KOPT-K1 (cell line): ENCODE measurements around the gene HAGH.

Experiments
- H3K27ac ChIP-seq: fragments of 200-600 bp; sonication (generic); 2 replicates; pipeline ENCODE4 v1.5.1; 2016; ENCODE audit warnings: antibody characterized with exemption, mild to moderate bottlenecking, low read depth, low read length; ENCODE audit not compliant: poor library complexity, severe bottlenecking
- H3K36me3 ChIP-seq: fragments of 200-600 bp; sonication (generic); 2 replicates; pipeline ENCODE4 v1.5.1; 2017; ENCODE audit warnings: antibody characterized with exemption, mild to moderate bottlenecking, low read length, moderate library complexity; ENCODE audit not compliant: insufficient read depth
- H3K9me3 ChIP-seq: fragments of 200-600 bp; sonication (generic); 2 replicates; pipeline ENCODE4 v1.5.1; 2017; ENCODE audit warnings: antibody characterized with exemption, low read length, mild to moderate bottlenecking; ENCODE audit not compliant: insufficient read depth, poor library complexity, severe bottlenecking

Gene HAGH

DNA sequence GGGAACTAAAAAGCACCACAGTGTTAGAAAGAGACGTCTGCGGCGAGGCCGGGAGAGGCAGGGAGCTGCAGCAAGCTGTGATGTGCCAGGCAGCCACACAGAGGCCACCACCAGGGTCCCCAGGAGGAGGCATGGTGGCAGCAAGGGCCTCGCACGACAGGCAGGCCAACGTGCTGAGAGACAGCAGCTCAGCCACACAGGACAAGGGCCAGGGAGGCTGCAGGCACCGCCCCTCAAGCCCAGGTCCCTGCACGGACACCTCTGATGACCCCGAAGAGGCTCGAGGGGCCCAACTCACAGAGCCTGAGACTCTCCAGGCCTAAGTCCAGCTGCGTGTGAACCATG lies 5.7 kb downstream of the HAGH start:
- Histone ChIP-seq H3K27ac (no peak overlapping the region), H3K36me3 (peaks cover 24% of the 10 kb centered on the region), H3K9me3 (no peaks in the 10 kb centered on the region)

DNA sequence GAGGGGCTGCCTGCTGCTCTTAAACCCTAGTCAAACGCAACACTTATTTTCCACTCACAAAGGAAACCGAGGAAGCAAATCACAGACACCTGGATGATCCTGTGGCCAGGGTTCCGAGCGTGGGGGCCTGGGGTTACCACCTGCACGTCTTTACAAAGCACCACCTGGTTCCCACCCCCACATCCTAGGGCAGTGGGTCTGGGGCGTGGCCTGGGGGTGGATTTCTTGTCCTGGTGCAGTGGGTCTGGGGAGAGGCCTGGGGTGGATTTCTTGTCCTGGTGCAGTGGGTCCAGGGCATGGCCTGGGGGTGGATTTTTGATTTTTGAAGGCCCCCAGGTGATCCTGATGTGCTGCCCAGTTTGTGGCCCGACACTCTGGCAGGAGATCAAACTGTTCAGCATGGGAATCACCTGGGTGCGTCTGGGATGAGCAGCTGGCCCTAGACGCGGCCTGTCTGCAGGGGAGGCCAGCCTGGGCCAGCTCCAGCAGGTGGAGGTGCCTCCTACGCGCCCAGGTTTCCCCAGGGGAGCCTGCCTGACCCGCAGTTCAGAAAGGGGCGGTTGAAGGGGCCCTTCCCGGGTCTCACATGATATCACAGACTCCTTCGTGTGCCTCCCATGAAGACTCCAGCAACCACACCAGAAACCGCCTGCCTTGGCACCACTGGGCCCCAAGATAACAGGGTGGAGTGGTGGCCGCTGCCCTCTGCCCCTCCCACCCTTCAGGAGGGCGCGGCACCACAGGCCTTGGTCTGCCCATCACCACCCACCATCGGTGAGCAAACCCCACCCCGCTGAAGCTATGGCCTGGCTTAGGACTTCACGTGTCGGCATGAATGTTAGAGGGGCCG lies 6.3 kb downstream of the HAGH start:
- H3K27ac ChIP-seq: no peak overlapping the region
- peaks cover 24% of the 10 kb centered on the region for H3K36me3 ChIP-seq
- H3K9me3 ChIP-seq: no peaks in the 10 kb centered on the region

DNA sequence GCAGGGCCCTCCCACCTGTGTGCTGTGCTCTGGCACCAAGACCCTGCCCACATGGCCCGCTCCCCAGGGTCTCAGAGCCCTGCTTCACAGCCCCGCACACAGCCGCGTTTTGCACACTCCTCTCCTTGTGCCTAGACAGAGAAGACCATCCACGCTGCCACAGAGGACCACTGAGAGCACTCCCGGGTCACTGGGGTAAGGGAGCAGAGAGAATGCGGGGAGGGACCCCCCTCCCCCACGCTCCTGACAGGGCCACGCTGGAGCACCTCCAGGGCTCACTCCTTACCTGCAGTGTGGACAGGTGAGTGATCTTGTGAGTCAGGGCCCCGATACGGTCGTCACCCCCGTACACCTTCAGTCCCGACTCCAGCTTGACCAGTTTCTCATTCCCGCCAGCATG lies 7.0 kb downstream of the HAGH start:
- Histone ChIP-seq H3K9me3 (no peaks in the 10 kb centered on the region), H3K27ac (no peak overlapping the region), H3K36me3 (peaks cover 24% of the 10 kb centered on the region)

DNA sequence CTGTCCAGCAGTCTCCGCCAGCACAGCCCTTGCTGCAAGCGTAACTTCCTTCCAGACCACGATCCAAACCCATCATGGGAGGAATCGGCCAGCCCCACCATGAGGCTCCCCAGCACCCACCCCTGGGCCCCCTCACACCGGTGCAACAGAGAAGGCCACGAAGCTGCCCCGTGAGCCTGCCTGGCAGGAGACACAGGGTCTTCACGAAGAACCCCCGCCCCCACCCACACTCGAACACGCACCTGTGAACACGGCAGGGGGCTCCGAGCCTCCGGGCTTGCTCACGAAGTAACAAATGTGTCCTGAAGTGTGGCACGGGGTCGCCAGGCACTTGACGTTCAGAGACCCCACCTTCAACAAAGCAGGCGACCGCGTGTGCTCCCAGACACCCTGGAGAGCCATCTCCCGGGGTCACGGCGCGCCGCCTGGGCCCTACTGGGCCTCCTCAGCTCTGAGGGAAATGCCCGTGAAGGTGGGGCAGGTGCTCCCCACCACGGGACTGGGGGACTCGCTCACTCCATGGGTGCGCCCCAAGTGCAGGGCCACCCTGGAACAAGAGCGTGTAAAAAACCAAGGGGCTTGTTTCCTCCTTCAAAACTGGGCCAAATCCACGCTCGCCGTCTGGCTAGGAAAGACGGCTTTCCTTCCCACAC lies 7.6 kb downstream of the HAGH start:
- H3K36me3 ChIP-seq: peaks cover 27% of the 10 kb centered on the region
- no peaks in the 10 kb centered on the region for H3K9me3 ChIP-seq
- H3K27ac ChIP-seq: no peak overlapping the region

DNA sequence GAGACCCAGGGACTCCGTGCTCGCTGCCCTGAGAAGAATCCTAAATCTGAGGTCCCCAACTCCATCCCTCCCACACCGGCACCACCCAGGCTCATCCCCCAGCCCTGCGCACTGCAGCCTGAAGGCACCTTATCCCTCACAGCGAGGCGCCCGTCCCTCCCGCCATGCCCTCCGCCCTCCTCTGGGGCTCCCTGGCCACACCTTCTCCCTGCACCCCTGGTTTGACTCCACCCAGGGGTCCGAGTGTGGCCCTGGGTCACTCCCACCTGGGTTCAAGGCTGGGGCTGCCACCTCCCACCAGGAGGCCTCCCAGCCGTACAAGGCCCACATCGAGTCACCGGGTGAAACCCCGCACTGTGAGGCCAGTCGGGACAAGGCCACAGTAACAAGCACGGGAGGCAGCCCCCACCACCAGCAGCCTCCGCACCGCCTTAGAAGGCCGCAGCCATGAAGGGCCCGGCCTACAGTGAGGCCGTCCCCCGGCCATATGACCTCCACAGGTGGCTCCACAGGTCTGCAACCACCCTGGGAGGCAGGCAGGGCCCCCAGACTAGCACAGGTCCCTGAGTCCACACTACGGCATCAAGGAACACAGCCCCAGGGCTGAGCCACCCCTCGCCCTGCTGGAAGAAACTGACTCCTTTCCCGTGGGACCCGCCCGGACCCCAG lies 8.3 kb downstream of the HAGH start:
- Histone ChIP-seq H3K27ac (no peak overlapping the region), H3K9me3 (no peaks in the 10 kb centered on the region), H3K36me3 (peaks cover 33% of the 10 kb centered on the region)

DNA sequence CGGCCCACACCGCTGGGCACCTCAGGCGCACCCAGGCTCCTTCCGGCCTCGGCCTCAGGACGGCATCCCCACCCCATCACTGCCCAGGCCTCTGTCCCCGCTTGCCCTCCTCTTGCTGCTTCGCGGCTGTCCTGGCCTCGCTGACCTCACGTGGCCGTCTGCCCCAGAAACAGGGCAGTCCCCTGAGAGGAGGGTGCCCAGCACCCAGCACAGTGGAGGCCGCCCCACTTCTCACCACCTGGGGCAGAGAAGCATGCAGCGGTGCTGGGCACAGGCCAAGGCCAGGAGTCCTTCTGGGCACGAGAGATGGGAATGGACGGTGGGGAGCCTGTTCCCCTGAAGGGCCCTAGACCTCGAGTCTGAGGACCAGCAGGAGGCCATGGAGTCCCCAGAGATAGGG lies 8.9 kb downstream of the HAGH start:
- Histone ChIP-seq H3K27ac (no peak overlapping the region), H3K9me3 (no peaks in the 10 kb centered on the region), H3K36me3 (peaks cover 32% of the 10 kb centered on the region)

DNA sequence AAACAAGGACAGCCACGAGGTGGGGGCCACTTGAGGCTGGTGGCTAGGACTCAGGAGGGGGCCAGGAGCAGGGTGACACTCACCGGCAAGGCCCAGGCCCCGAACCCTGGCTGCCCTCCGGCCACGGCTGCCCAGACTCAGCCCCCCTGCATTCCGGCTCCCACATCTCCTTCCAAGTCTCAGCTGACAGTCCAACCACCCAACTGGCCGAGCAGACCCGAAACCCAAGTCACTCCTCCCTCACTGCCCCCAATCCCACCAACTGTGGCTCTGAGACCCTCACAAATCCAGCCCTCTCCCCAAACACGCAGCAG lies 9.4 kb downstream of the HAGH start:
- no peak overlapping the region for H3K27ac ChIP-seq
- peaks cover 28% of the 10 kb centered on the region for H3K36me3 ChIP-seq
- no peaks in the 10 kb centered on the region for H3K9me3 ChIP-seq

DNA sequence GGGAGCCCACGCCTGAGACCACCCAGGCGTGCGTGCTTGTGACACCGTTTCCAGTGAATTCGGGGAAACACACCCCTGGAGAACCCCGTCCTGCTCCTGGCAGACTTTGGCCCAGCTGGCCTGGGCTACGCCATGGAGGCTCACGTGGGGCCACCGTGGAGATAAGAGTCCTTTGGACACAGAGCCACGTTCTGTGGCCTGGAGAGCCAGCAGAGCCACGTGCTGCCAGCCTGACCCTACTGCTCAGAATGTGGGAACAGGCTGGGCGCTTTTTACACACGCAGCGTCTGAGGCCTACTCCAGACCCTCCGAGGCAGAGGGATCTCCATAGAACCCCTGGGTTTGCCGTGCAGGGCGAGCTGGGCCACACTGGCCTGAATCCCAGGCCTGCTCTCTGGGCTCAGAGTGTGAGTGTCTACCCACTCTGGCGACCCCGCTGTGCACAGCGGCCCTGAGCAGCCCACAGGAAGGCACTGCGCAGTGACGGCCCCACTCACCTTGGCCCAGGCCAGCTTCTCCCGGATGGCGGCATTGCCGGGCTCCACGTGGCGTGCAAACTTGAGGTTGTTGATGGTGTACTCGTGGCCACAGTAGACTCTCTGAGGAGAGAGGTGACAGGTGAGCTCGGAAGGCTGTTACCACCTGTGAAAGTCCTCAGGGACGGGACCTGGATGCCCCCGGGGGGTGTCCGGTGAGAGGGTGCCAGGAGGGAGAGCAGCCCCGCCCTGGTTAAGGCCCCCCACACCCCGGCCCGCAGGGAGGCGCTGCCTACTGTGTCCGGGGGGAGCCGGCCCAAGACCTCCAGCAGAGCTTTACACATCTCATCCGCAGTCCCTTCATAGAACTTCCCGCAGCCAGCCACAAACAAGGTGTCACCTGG lies 10.0 kb downstream of the HAGH start:
- Histone ChIP-seq H3K27ac (no peak overlapping the region), H3K36me3 (peaks cover 22% of the 10 kb centered on the region), H3K9me3 (no peaks in the 10 kb centered on the region)

DNA sequence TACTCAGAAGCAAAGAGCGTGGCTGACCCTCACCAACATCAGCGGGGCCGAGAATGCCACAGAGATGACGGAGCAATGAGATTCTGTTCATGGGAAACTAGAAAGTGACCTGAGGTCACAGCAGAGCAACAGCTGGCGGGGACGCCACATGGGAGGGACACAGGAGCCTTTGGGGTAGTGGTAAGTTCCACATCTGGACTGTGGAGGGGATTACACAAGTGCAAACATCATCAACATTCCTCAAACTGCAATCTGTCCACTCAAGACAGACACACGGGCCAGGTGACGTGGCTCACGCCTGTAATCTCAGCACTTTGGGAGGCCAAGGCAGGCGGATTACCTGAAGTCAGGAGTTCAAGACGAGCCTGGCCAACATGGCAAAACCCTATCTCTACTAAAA lies 11.2 kb downstream of the HAGH start:
- Histone ChIP-seq H3K36me3 (peaks cover 20% of the 10 kb centered on the region), H3K27ac (no peak overlapping the region), H3K9me3 (no peaks in the 10 kb centered on the region)

DNA sequence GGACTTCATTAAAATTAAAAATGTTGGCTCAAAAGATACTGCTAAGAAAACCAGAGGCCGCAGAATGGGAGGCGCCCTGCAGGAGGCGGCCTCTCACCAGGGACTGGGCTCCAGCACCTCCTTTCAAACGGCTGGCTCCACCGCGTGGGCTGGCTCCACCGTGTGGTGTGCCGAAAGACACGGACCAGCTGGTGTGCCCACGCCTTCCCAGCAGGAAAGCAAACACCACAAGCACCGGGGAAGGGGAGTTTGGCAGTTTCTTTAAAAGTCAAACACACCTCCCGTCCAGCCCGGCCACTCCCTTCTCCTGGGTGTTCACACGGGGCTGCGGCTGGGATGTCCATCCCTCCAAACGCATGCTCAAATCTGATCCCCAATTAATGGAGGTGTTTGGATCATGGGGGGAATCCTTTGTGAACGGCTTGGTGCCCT lies 13.9 kb downstream of the HAGH start:
- no peak overlapping the region for H3K27ac ChIP-seq
- H3K9me3 ChIP-seq: no peaks in the 10 kb centered on the region
- H3K36me3 ChIP-seq: peaks cover 38% of the 10 kb centered on the region

DNA sequence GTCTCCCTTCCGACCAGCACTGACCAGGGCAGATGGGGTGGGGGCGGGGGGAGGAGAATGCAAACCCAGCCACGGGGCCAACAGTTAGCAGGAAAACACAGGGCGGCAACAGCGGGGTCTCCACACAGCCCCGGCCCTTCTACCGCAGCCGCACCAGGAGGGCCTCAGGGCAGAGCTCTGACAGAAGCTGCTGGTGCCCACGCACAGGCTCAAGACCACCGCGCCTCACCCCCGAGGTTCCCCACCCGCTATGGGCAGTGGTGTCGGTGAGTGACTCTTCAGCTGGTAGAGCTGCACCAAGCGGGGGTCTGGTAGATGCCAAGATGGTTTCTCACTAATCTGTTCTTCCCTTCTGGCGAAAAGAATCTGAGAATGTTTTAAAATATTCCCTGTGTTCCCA lies 16.1 kb downstream of the HAGH start:
- no peak overlapping the region for H3K27ac ChIP-seq
- peaks cover 41% of the 10 kb centered on the region; the same call in 1 of the 2 replicates for H3K36me3 ChIP-seq
- H3K9me3 ChIP-seq: no peaks in the 10 kb centered on the region

DNA sequence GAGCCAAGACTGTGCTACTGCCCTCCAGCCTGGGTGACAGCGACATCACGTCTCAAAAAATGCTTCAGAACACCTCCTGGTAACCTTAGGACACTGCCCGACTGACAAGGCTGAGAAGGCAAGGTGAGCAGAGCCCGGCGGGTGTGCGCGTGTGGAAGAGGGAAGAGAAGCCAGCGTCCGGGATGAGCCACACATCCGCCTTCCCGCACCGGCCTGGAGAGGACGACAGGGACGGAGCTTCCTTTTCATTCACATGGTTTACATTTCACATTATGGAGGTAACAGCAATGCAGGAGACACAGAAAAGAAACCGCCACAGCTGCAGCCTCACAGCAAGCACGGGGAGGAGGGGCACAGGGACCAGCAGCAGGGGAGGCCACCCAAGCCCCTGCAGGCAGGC lies 16.5 kb downstream of the HAGH start:
- Histone ChIP-seq H3K36me3 (peaks cover 41% of the 10 kb centered on the region; the same call in 1 of the 2 replicates), H3K27ac (no peak overlapping the region), H3K9me3 (no peaks in the 10 kb centered on the region)

DNA sequence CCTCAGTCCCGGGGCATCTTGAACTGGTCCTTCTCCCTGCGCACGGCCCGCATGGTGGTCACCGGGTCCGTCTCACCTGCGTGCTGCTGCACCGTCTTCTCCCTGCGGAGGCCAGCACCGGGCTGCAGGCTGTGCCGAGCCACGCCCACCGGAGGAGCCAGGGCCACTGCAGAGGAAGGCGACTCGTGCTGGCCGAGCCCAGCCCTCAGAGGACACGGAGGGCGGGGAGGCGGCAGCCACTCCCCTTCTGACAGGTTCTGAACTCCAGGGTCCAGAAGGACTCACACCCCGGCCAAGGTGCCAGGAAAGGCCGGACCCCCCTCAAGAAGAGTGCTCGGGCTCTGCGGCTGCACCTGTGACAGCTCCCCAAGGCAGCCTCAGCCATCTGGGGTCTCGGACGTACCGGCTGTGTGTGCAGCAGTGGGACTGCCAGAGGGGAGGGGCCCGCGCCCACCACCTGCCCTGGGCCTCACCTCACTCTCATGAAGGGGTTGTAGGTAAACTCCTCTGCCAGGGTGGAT lies 17.3 kb downstream of the HAGH start:
- Histone ChIP-seq H3K27ac (no peak overlapping the region), H3K9me3 (no peaks in the 10 kb centered on the region), H3K36me3 (peaks cover 41% of the 10 kb centered on the region; the same call in 1 of the 2 replicates)

DNA sequence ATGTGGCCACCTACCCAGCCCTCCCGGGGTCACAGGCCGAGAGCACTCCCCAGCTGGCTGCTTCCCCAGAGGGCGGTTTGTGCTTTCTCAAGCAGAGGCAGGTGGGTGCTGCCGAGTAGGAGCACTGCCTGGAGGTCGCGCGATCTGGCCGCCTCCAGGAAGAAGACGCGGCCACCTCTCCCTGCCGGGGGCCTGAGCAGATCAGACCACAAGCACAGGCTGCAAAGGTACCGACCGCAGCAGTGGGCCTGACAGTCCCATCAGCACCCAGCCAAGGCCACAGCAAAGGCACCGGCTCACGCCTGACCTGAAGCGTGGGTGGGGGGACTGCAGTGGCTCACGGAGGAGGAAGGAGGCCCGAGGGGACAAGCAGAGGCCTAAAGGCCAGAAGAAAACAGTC lies 17.9 kb downstream of the HAGH start:
- Histone ChIP-seq H3K36me3 (peaks cover 35% of the 10 kb centered on the region; the same call in 1 of the 2 replicates), H3K9me3 (no peaks in the 10 kb centered on the region), H3K27ac (no peak overlapping the region)
